ENCODE data around the gene OR6N2. TPM values are rescaled to one million over a fixed set of nuclear protein-coding genes. Genes with fewer than 3 reads are reported as not detected.
A peak's percentile ranks its signal among the peaks of the same experiment; 100 is the strongest.

Gene OR6N2
- total and polyA plus RNA-seq, 12 donors: not detected

GRCh38 chr1:158818975-158819431 is 38.0 kb upstream of the OR6N2 start:
- 83 to 85% methylated on average over 1 of the region's 1 CpG for WGBS, 2 donors
- ATAC-seq (no peak), DNase-seq (no peak)
- intact Hi-C loops (cut with DNase I): no loop called here
- H3K27me3 ChIP-seq: peaks cover 0 to under 1% (median 0%) of the 10 kb centered on the region in 7 donors
- no peak overlapping the region for H3K4me3 ChIP-seq
- TF ChIP-seq CTCF (IDR thresholded peaks at IDR 0.05): no peak
- H3K36me3 ChIP-seq: no peaks in the 10 kb centered on the region
- peak overlapping the region in 2 of 10 donors; percentile 23 to 80 for H3K27ac ChIP-seq
- no peaks in the 10 kb centered on the region for H3K9me3 ChIP-seq
- H3K4me1 ChIP-seq: peaks cover 0 to 34% (median 0%) of the 10 kb centered on the region in 9 donors

GRCh38 chr1:158818560-158818959 is 37.6 kb upstream of the OR6N2 start:
- Histone ChIP-seq H3K4me3 (no peak overlapping the region), H3K27ac (peak overlapping the region in 1 of 10 donors; percentile 80), H3K36me3 (no peaks in the 10 kb centered on the region), H3K9me3 (no peaks in the 10 kb centered on the region), H3K4me1 (peaks cover 0 to 34% (median 0%) of the 10 kb centered on the region in 9 donors), H3K27me3 (no peaks in the 10 kb centered on the region)
- ATAC-seq (peak in 1 of 8 donors; percentile 34), DNase-seq (no peak)
- no peak for TF ChIP-seq CTCF (IDR thresholded peaks at IDR 0.05)
- intact Hi-C loops (cut with DNase I): no loop called here
- 89 to 90% methylated on average over 1 of the region's 1 CpG for WGBS, 2 donors

- no peak for DNase-seq
- Histone ChIP-seq H3K4me1 (peaks cover 0 to 62% (median 0%) of the 10 kb centered on the region in 9 donors), H3K27me3 (no peaks in the 10 kb centered on the region), H3K27ac (no peak overlapping the region), H3K36me3 (no peaks in the 10 kb centered on the region), H3K9me3 (no peaks in the 10 kb centered on the region), H3K4me3 (no peak overlapping the region)
- TF ChIP-seq CTCF (IDR thresholded peaks at IDR 0.05): no peak
- no peak for ATAC-seq
- 84 to 92% methylated on average over 1 of the region's 1 CpG for WGBS, 2 donors
- intact Hi-C loops (cut with DNase I): no loop called here
Observed at GRCh38 chr1:158814970-158815369, 34.0 kb upstream of the OR6N2 start.

GRCh38 chr1:158813164-158813563 is 32.2 kb upstream of the OR6N2 start:
- Histone ChIP-seq H3K4me1 (peaks cover 0 to 55% (median 0%) of the 10 kb centered on the region in 9 donors), H3K27ac (peak overlapping the region in 1 of 10 donors; percentile 65), H3K4me3 (no peak overlapping the region), H3K27me3 (no peaks in the 10 kb centered on the region), H3K36me3 (no peaks in the 10 kb centered on the region), H3K9me3 (no peaks in the 10 kb centered on the region)
- ATAC-seq (no peak), DNase-seq (no peak)
- 73 to 81% methylated on average over 3 of the region's 3 CpGs for WGBS, 2 donors
- no peak for TF ChIP-seq CTCF (IDR thresholded peaks at IDR 0.05)
- intact Hi-C loops (cut with DNase I): no loop called here
